ENCODE results near the gene CCR1.

Gene CCR1

DNA sequence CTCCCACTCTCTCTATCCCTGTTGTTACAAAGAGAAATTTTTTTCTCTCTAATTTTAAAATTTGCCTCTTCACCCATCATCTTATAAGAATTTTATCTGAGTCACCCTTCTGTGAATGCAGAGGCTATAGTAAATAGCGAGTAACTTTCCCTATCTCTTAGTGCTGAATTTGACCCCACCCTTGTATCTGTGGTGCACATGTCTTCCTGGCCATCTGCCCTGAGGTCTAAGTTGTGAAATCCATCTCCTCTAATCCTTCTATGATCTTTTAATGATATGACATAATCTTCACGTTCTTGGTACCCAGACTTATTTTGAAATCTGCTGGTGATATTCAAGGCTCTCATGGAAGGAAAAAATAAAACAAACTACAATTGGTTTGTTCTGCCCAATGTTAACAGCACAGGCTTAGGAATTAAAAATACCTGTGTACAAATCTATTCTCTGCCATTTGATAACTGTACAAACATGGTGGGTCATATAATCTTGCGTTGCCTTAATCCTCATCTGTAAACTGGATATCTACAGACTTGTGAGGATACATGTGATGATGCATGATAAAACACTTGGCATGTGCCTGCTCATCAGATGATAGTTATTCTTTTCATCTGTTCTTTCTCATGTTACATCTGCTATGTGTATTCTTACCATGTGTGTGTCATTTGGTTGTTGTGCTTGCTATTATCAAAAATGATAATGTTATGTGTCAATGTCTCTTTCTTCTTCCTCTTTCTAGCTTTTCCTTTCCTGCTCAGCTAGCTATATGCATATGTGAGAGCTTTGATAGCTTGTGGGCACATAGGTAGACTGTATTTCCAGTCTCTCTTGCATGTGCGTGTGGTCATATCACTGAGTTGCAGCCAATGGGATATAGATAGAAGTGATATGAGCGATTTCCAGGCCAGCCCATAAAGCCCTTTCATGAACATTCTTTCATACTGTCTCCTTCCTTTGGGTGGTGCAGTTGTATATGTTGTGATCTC, 20.4 kb upstream of the CCR1 start:
- H3K4me3 ChIP-seq (ENCODE audit: low read depth, low read length), result no peak overlapping the region
- no peaks in the 10 kb centered on the region for H3K36me3 ChIP-seq (ENCODE audit: control insufficient read depth, insufficient read depth, low read length)
- no peak overlapping the region for H3K9ac ChIP-seq (ENCODE audit: low read depth, low read length)
- no peaks in the 10 kb centered on the region for H3K27me3 ChIP-seq (ENCODE audit: control insufficient read depth, insufficient read depth, low read length)
- H3K4me1 ChIP-seq (ENCODE audit: control insufficient read depth, insufficient read depth, low read length), result no peaks in the 10 kb centered on the region
- H3K9me3 ChIP-seq (ENCODE audit: control insufficient read depth, insufficient read depth, low read length), result no peaks in the 10 kb centered on the region

DNA sequence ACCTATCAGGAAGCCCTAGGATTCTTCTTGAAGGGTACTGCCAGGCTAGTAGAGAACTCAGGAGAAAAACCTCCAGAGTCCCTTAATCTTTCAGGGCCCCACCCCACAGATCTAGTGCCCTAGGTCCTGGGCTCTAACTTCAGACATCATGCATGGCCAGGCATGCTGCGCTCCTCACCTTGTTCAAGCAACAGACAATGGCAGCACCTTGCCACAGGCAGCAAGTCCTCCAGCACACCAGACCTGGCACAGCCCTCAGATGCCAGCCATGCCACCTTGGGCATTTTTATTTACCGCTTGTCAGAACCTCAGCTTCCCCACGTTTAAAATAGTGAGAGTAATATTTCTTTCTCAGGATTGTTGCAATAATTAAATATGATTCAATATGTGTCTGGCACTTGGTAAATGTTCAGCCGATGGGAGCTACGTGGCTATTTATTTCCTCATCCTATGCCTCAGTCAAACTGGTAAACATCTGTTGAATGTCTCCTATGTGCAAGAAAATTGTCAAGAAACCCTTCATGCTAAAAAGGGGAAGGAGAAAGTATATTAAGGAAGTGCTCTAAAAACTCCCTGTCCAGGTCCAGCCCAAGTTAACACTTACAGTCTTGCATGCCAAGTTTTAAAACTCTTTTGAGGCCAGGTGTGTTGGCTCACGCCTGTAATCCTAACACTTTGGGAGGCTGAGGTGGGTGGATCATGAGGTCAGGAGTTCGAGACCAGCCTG, 14.5 kb upstream of the CCR1 start:
- Histone ChIP-seq H3K9ac (ENCODE audit: low read depth, low read length) (no peak overlapping the region), H3K36me3 (ENCODE audit: control insufficient read depth, insufficient read depth, low read length) (no peaks in the 10 kb centered on the region), H3K9me3 (ENCODE audit: control insufficient read depth, insufficient read depth, low read length) (no peaks in the 10 kb centered on the region), H3K27me3 (ENCODE audit: control insufficient read depth, insufficient read depth, low read length) (no peaks in the 10 kb centered on the region), H3K4me3 (ENCODE audit: low read depth, low read length) (no peak overlapping the region), H3K4me1 (ENCODE audit: control insufficient read depth, insufficient read depth, low read length) (no peaks in the 10 kb centered on the region)

DNA sequence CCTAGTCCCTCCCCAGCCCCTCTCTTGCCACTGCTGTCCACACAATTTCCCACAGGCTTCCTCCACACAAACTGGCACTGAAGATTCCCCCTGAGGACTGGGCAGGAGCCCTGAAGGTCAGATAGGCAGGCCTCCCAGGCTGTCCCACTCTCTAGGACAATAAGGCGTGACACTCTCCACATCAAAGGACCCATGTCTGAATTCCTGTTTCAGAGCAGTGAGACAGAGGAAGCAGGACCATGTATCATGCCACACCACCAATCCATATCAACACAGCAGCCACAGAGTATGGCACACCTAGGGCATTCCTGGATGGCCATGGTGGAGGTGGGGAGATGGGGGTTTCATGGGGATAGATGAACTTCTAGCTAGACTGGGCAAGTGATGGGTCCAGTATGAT, 13.8 kb upstream of the CCR1 start:
- Histone ChIP-seq H3K27me3 (ENCODE audit: control insufficient read depth, insufficient read depth, low read length) (no peaks in the 10 kb centered on the region), H3K9me3 (ENCODE audit: control insufficient read depth, insufficient read depth, low read length) (no peaks in the 10 kb centered on the region), H3K9ac (ENCODE audit: low read depth, low read length) (no peak overlapping the region), H3K4me3 (ENCODE audit: low read depth, low read length) (no peak overlapping the region), H3K4me1 (ENCODE audit: control insufficient read depth, insufficient read depth, low read length) (no peaks in the 10 kb centered on the region), H3K36me3 (ENCODE audit: control insufficient read depth, insufficient read depth, low read length) (no peaks in the 10 kb centered on the region)

DNA sequence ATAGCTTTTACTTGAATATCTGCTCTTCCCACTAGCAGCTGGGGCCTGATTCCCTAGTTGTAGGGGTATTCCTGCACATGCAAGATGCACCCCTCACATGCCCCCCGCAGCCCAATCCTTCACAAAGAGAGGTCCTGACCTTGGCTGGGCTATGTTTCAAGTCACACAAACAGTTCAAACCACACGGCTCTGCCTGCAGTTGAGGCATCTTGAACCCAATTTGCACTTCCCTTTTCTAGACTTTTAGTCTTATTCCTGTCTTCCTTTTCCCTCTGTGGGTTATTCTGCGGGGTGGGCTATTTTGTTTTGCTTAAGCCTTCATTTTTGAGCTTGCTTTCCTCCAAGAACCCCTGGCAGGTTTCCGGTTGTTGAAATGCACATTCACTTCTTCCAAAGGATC, 13.3 kb upstream of the CCR1 start:
- Histone ChIP-seq H3K9ac (ENCODE audit: low read depth, low read length) (no peak overlapping the region), H3K9me3 (ENCODE audit: control insufficient read depth, insufficient read depth, low read length) (no peaks in the 10 kb centered on the region), H3K4me1 (ENCODE audit: control insufficient read depth, insufficient read depth, low read length) (no peaks in the 10 kb centered on the region), H3K27me3 (ENCODE audit: control insufficient read depth, insufficient read depth, low read length) (no peaks in the 10 kb centered on the region), H3K4me3 (ENCODE audit: low read depth, low read length) (no peak overlapping the region), H3K36me3 (ENCODE audit: control insufficient read depth, insufficient read depth, low read length) (no peaks in the 10 kb centered on the region)

DNA sequence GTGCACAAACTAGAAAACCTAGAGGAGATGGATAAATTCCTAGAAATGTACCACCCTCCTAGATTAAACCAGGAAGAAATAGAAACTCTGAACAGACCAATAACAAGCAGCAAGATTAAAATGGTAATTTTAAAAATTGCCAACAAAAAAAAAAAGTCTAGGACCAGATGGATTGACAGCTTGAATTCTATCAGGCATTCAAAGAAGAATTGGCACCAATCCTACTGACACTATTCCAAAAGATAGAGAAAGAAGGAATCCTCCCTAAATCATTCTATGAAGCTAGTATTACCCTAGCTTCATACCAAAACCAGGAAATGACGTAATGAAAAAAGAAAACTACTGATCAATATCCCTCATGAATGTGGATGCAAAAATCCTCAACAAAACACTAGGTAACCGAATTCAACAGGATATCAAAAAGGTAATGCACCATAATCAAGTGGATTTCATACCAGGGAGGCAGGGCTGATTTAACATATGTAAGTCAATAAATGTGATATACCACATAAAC, 10.1 kb upstream of the CCR1 start:
- Histone ChIP-seq H3K9me3 (ENCODE audit: control insufficient read depth, insufficient read depth, low read length) (no peaks in the 10 kb centered on the region), H3K9ac (ENCODE audit: low read depth, low read length) (no peak overlapping the region), H3K4me3 (ENCODE audit: low read depth, low read length) (no peak overlapping the region), H3K4me1 (ENCODE audit: control insufficient read depth, insufficient read depth, low read length) (no peaks in the 10 kb centered on the region), H3K36me3 (ENCODE audit: control insufficient read depth, insufficient read depth, low read length) (no peaks in the 10 kb centered on the region), H3K27me3 (ENCODE audit: control insufficient read depth, insufficient read depth, low read length) (peaks cover 2% of the 10 kb centered on the region)

DNA sequence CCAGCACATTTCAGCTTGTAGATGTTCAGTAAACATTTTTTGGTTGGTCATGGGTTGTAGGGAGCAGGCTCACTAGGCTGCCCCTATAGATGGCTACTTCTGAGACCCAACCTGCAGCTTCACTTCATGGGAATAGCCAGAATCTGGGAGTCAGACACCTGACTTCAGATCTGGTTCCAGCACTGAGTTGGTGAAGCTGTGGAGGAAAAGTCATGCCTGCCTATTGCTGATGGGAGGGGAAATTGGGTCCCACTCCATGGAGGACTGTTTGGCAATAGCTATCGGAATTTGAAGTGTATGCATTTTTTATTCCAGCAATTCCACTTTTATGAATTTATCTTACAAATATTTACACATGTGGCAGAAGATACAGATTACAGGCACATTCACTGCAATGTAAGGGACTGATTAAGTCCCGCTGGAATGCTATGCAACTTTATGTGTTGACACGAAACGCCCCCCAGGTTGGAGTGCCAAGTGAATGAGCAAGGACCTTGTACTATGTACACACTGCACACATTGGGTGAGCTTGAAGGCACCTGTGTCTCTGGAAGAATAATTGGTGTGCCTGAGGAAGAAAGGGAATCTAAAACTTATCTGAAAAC, 7.8 kb upstream of the CCR1 start:
- no peaks in the 10 kb centered on the region for H3K36me3 ChIP-seq (ENCODE audit: control insufficient read depth, insufficient read depth, low read length)
- H3K4me3 ChIP-seq (ENCODE audit: low read depth, low read length), result no peak overlapping the region
- no peaks in the 10 kb centered on the region for H3K4me1 ChIP-seq (ENCODE audit: control insufficient read depth, insufficient read depth, low read length)
- H3K9me3 ChIP-seq (ENCODE audit: control insufficient read depth, insufficient read depth, low read length), result no peaks in the 10 kb centered on the region
- H3K27me3 ChIP-seq (ENCODE audit: control insufficient read depth, insufficient read depth, low read length), result peaks cover 2% of the 10 kb centered on the region
- H3K9ac ChIP-seq (ENCODE audit: low read depth, low read length), result no peak overlapping the region

DNA sequence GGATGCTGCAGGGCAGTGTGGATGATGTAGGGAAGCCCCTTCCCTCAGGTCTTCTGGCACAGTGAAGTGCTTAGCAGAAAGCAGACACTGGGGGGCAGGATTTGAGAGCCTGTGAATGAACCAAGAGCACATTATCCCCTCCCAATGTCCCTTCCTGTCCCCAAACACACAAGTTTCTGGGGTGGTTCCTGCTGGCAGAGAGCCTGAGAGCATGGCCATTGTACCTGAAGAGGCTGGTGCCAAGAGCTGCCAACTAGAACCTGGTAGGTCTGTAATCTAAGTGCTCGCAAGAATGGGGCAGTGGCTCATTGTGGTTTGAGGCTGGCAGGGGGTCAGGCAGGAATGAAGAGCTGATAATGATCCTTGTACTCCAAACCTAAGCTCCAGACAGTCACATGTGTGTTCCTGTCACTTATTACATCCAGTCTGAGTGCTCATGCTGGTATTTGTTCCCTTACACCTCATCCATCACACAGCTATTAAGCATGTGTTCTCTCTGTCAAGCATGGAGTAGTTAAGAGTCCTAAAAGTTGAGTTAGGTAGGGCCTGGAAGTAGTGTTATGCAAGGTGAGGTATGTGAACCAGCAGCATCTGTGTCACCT, 6.7 kb upstream of the CCR1 start:
- H3K4me3 ChIP-seq (ENCODE audit: low read depth, low read length), result no peak overlapping the region
- no peaks in the 10 kb centered on the region for H3K9me3 ChIP-seq (ENCODE audit: control insufficient read depth, insufficient read depth, low read length)
- peaks cover 2% of the 10 kb centered on the region for H3K27me3 ChIP-seq (ENCODE audit: control insufficient read depth, insufficient read depth, low read length)
- no peak overlapping the region for H3K9ac ChIP-seq (ENCODE audit: low read depth, low read length)
- no peaks in the 10 kb centered on the region for H3K4me1 ChIP-seq (ENCODE audit: control insufficient read depth, insufficient read depth, low read length)
- no peaks in the 10 kb centered on the region for H3K36me3 ChIP-seq (ENCODE audit: control insufficient read depth, insufficient read depth, low read length)

DNA sequence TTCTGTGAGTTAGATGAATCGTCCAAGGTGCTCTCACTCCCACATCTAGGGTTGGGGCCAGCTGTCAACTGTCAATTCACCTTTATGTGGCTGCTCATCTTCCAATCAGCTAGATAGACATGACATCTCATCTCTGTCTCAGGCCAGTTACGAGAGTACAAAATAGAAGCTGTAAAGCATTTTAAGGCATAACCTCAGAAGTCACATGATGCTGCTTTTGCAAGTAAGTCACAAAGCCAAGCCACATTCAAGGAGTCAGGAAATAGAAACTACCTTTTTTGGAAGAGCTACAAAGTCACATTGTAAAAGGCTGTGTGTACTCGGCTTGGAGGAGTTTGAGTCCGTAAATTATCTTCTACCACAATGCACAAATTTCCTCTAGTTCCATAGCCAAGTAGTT, 5.1 kb upstream of the CCR1 start:
- Histone ChIP-seq H3K27me3 (ENCODE audit: control insufficient read depth, insufficient read depth, low read length) (peaks cover 2% of the 10 kb centered on the region), H3K4me1 (ENCODE audit: control insufficient read depth, insufficient read depth, low read length) (no peaks in the 10 kb centered on the region), H3K4me3 (ENCODE audit: low read depth, low read length) (no peak overlapping the region)

DNA sequence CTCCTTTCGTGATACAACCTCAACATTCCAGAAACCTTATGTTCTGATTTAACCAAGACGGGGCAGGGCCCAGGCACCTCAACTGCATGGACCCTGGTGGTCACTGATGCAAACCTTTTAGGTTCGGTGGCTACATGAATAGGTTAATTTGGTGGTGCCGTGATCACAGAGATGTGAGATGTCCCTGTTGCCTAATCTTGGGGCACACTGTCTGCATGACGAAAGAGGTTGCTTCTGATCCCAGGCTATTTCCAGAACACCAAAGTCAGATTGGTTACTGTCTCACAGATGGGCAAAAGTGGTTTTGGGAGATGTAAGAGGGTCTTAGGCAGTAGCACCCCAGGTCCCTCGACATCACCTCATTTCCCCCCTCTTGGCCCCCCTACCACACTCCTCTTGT, 4.0 kb upstream of the CCR1 start:
- no peaks in the 10 kb centered on the region for H3K4me1 ChIP-seq (ENCODE audit: control insufficient read depth, insufficient read depth, low read length)
- H3K9me3 ChIP-seq (ENCODE audit: control insufficient read depth, insufficient read depth, low read length), result no peaks in the 10 kb centered on the region
- H3K27me3 ChIP-seq (ENCODE audit: control insufficient read depth, insufficient read depth, low read length), result peaks cover 2% of the 10 kb centered on the region
- no peaks in the 10 kb centered on the region for H3K36me3 ChIP-seq (ENCODE audit: control insufficient read depth, insufficient read depth, low read length)
- H3K4me3 ChIP-seq (ENCODE audit: low read depth, low read length), result no peak overlapping the region
- no peak overlapping the region for H3K9ac ChIP-seq (ENCODE audit: low read depth, low read length)

More for the DNA sequence above, 5.1 kb upstream of the CCR1 start:
- Histone ChIP-seq H3K9me3 (ENCODE audit: control insufficient read depth, insufficient read depth, low read length) (no peaks in the 10 kb centered on the region), H3K36me3 (ENCODE audit: control insufficient read depth, insufficient read depth, low read length) (no peaks in the 10 kb centered on the region), H3K9ac (ENCODE audit: low read depth, low read length) (no peak overlapping the region)

DNA sequence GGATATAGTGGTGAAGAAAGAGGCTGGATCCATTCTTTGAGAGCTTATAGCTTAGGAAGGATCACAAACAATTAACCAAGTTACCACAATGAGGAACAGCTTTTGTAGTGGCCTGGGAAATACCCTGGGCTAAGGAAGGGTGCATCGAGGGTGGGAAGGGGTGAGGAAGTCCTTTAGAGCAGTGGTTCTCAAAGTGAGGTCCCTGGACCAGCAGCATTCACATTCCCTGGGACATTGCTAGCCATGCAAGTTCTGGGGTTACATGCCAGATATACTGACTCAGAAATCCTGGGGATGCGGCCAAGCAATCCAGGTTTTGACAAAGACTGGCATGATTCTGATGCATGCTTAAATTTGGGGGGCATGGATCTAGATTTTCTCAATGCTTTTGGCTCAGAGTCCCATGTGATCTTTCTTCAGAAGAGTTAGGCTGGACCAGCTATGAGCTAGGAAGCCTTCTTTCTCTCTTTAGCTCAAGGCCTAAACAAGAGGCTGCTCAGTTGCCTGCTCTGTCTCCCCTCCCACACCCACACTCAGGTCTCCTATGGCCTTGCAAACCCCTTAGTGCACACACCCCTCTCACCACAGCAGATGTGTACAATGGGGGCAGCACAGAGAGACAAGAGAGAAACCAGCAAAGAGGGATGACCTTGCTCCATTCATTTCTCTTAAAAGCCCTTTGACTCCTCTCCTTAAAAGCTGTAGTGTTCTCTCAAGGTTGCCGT, 1.8 kb upstream of the CCR1 start:
- H3K4me3 ChIP-seq (ENCODE audit: low read depth, low read length), result no peak overlapping the region
- H3K9me3 ChIP-seq (ENCODE audit: control insufficient read depth, insufficient read depth, low read length), result no peaks in the 10 kb centered on the region
- H3K9ac ChIP-seq (ENCODE audit: low read depth, low read length), result no peak overlapping the region
- no peaks in the 10 kb centered on the region for H3K36me3 ChIP-seq (ENCODE audit: control insufficient read depth, insufficient read depth, low read length)
- peaks cover 5% of the 10 kb centered on the region for H3K4me1 ChIP-seq (ENCODE audit: control insufficient read depth, insufficient read depth, low read length)
- peaks cover 2% of the 10 kb centered on the region for H3K27me3 ChIP-seq (ENCODE audit: control insufficient read depth, insufficient read depth, low read length)

DNA sequence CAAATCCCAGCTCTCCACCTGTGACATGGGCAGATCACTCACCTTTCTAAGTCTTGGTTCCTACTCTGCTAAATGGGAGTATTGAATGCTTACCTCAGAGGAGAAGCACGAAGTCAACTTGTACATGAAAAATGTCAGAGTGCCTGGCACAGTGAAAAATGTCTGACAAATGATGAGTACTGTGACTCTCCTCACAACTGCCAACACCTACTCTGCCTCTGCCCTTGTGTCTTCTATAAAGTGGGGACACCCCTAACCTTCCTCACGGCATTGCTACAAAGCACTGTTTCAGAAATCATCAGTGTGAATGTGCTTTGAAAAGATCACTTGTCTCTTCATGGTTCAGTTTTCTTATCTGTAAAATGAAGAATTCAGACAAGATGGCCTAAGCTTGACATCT, 940 bp upstream of the CCR1 start:
- no peaks in the 10 kb centered on the region for H3K9me3 ChIP-seq (ENCODE audit: control insufficient read depth, insufficient read depth, low read length)
- H3K4me3 ChIP-seq (ENCODE audit: low read depth, low read length), result no peak overlapping the region
- H3K9ac ChIP-seq (ENCODE audit: low read depth, low read length), result no peak overlapping the region
- H3K4me1 ChIP-seq (ENCODE audit: control insufficient read depth, insufficient read depth, low read length), result peaks cover 5% of the 10 kb centered on the region
- H3K27me3 ChIP-seq (ENCODE audit: control insufficient read depth, insufficient read depth, low read length), result peaks cover under 1% of the 10 kb centered on the region
- H3K36me3 ChIP-seq (ENCODE audit: control insufficient read depth, insufficient read depth, low read length), result no peaks in the 10 kb centered on the region

Measured in iPS-15b (cell line).